GM19239 (cell line): ENCODE measurements around the gene HNRNPA0.

Experiments used
- DNase-seq: peaks from one replicate; pipeline ENCODE4 v3.0.0; 2011; ENCODE audit warnings: low spot score; ENCODE audit not compliant: insufficient read length
- FAIRE-seq: peaks from 2 replicates; lab custom pipeline; 2011; peaks lifted over from hg19 to GRCh38; lab: Jason Lieb, UNC

Gene HNRNPA0

GRCh38 chr5:137695651-137696428 is 58.3 kb downstream of the HNRNPA0 start:
- FAIRE-seq, result peak; percentile 49
- no peak for DNase-seq
